Skeletal muscle satellite cell (primary cell): ENCODE measurements around the gene GPR157.
"Not testable (repeated sequence)": the region's sequence is repeated elsewhere in the genome, so short reads cannot be mapped to it uniquely, and the experiment has no call there.

Experiments used
- H3K27me3 ChIP-seq: 2 replicates; pipeline ENCODE4 v1.7.0; 2013; ENCODE audit warnings: low read length; ENCODE audit not compliant: control insufficient read depth, insufficient read depth
- H3K36me3 ChIP-seq: 2 replicates; pipeline ENCODE4 v1.7.0; 2013; ENCODE audit warnings: mild to moderate bottlenecking, control low read depth, low read length; ENCODE audit not compliant: insufficient read depth
- H3K4me1 ChIP-seq: 2 replicates; pipeline ENCODE4 v1.7.0; 2013; ENCODE audit warnings: low read length; ENCODE audit not compliant: control insufficient read depth, insufficient read depth
- H3K4me2 ChIP-seq: 2 replicates; pipeline ENCODE4 v1.7.0; 2013; ENCODE audit warnings: mild to moderate bottlenecking, low read length
- H3K4me3 ChIP-seq: 2 replicates; pipeline ENCODE4 v1.7.0; 2013; ENCODE audit warnings: low read length
- H3K9ac ChIP-seq: 2 replicates; pipeline ENCODE4 v1.7.0; 2013; ENCODE audit warnings: mild to moderate bottlenecking, low read depth, low read length, moderate library complexity
- H3K9me3 ChIP-seq: replicated peaks from 2 replicates; pipeline ENCODE4 v1.7.0; 2013; ENCODE audit warnings: mild to moderate bottlenecking, control low read depth, low read length

Gene GPR157

GRCh38 chr1:9145021-9145668 is 16.2 kb upstream of the GPR157 start:
- Histone ChIP-seq H3K9ac (no peak overlapping the region), H3K4me1 (peaks cover 13% of the 10 kb centered on the region)

GRCh38 chr1:9144494-9144893 is 15.6 kb upstream of the GPR157 start:
- H3K4me1 ChIP-seq, H3K4me2 ChIP-seq, H3K36me3 ChIP-seq, H3K9ac ChIP-seq, H3K9me3 ChIP-seq, H3K27me3 ChIP-seq, H3K4me3 ChIP-seq: not testable (repeated sequence)

More at GRCh38 chr1:9145021-9145668, 16.2 kb upstream of the GPR157 start:
- Histone ChIP-seq H3K9me3 (no peaks in the 10 kb centered on the region), H3K27me3 (no peaks in the 10 kb centered on the region), H3K36me3 (peaks cover 16% of the 10 kb centered on the region), H3K4me2 (no peak overlapping the region), H3K4me3 (no peak overlapping the region)

GRCh38 chr1:9143250-9143649 is 14.3 kb upstream of the GPR157 start:
- Histone ChIP-seq H3K36me3 (peaks cover 3% of the 10 kb centered on the region), H3K9ac (no peak overlapping the region), H3K4me2 (no peak overlapping the region), H3K4me3 (no peak overlapping the region), H3K9me3 (no peaks in the 10 kb centered on the region), H3K4me1 (peaks cover 6% of the 10 kb centered on the region), H3K27me3 (no peaks in the 10 kb centered on the region)

- Histone ChIP-seq H3K36me3 (no peaks in the 10 kb centered on the region), H3K4me1 (peaks cover 6% of the 10 kb centered on the region), H3K9me3 (no peaks in the 10 kb centered on the region), H3K9ac (no peak overlapping the region), H3K27me3 (no peaks in the 10 kb centered on the region), H3K4me3 (no peak overlapping the region), H3K4me2 (no peak overlapping the region)
Observed at GRCh38 chr1:9139930-9140329, 11.0 kb upstream of the GPR157 start.

GRCh38 chr1:9136932-9137331 is 8.0 kb upstream of the GPR157 start:
- Histone ChIP-seq H3K36me3 (no peaks in the 10 kb centered on the region), H3K9ac (no peak overlapping the region), H3K4me3 (no peak overlapping the region), H3K9me3 (no peaks in the 10 kb centered on the region), H3K27me3 (no peaks in the 10 kb centered on the region), H3K4me1 (no peaks in the 10 kb centered on the region), H3K4me2 (no peak overlapping the region)

GRCh38 chr1:9135073-9135836 is 6.4 kb upstream of the GPR157 start:
- no peaks in the 10 kb centered on the region for H3K4me1 ChIP-seq
- no peaks in the 10 kb centered on the region for H3K9me3 ChIP-seq
- H3K4me3 ChIP-seq: no peak overlapping the region
- H3K27me3 ChIP-seq: no peaks in the 10 kb centered on the region
- no peaks in the 10 kb centered on the region for H3K36me3 ChIP-seq
- H3K9ac ChIP-seq: no peak overlapping the region
- H3K4me2 ChIP-seq: no peak overlapping the region

GRCh38 chr1:9133870-9134585 is 5.1 kb upstream of the GPR157 start:
- H3K4me1 ChIP-seq: peaks cover 7% of the 10 kb centered on the region
- no peaks in the 10 kb centered on the region for H3K36me3 ChIP-seq
- no peak overlapping the region for H3K4me2 ChIP-seq
- H3K9ac ChIP-seq: no peak overlapping the region
- H3K9me3 ChIP-seq: no peaks in the 10 kb centered on the region
- no peak overlapping the region for H3K4me3 ChIP-seq
- H3K27me3 ChIP-seq: no peaks in the 10 kb centered on the region

- Histone ChIP-seq H3K4me2 (peak overlapping the region; percentile 73), H3K9ac (no peak overlapping the region), H3K4me1 (peaks cover 20% of the 10 kb centered on the region), H3K9me3 (no peaks in the 10 kb centered on the region), H3K4me3 (peak overlapping the region; percentile 64), H3K36me3 (no peaks in the 10 kb centered on the region), H3K27me3 (no peaks in the 10 kb centered on the region)
Observed at GRCh38 chr1:9129266-9130041, 552 bp upstream of the GPR157 start.

- peaks cover 20% of the 10 kb centered on the region for H3K4me1 ChIP-seq
- peak overlapping the region; percentile 93 for H3K4me2 ChIP-seq
- no peaks in the 10 kb centered on the region for H3K9me3 ChIP-seq
- H3K9ac ChIP-seq: peak overlapping the region; percentile 71
- H3K27me3 ChIP-seq: no peaks in the 10 kb centered on the region
- H3K36me3 ChIP-seq: no peaks in the 10 kb centered on the region
- H3K4me3 ChIP-seq: peak overlapping the region; percentile 72
Observed at GRCh38 chr1:9128166-9128519, 759 bp downstream of the GPR157 start.

GRCh38 chr1:9127395-9128165 is 1.3 kb downstream of the GPR157 start:
- Histone ChIP-seq H3K4me1 (peaks cover 20% of the 10 kb centered on the region), H3K9me3 (no peaks in the 10 kb centered on the region), H3K36me3 (no peaks in the 10 kb centered on the region), H3K4me3 (peak overlapping the region; percentile 72), H3K4me2 (peak overlapping the region; percentile 93), H3K27me3 (no peaks in the 10 kb centered on the region), H3K9ac (peak overlapping the region; percentile 71)
